ENCODE results near the gene GPR155.

GPR155 gene

DNA sequence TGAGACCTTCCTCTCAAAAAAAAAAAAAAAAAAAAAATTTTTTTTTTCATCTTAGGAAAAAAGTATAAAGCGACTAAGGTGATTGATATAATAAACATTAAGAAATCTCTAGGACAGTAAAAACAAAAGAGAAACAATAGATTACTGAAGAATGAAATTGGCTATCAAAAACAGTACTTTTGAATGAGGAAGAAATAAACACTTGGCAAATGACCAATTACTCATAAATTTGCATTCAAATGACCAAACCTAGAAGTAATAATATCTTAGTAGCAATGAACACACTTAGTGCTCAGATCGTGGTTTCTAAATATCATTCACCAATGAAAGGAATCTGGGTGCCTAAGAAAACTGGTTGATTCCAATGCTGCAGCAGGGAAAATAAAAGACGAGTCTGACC is 101.6 kb downstream of the GPR155 start:
- no peak overlapping the region for H3K27ac ChIP-seq (ENCODE audit: low read depth, low read length)
- H3K79me2 ChIP-seq (ENCODE audit: control insufficient read depth, low read length): peaks cover 3% of the 10 kb centered on the region; the same call in 1 of the 2 replicates
- H4K20me1 ChIP-seq (ENCODE audit: control insufficient read depth, insufficient read depth, low read depth, low read length): no peaks in the 10 kb centered on the region
- TF ChIP-seq CTCF (IDR thresholded peaks at IDR 0.05; ENCODE audit: low read depth, low read length, poor library complexity, severe bottlenecking): no peak
- no peak for TF ChIP-seq EZH2phosphoT487 (IDR thresholded peaks at IDR 0.05; ENCODE audit: borderline replicate concordance, low read length)
- H3F3A ChIP-seq (ENCODE audit: control insufficient read depth, insufficient read depth): no peaks in the 10 kb centered on the region
- peaks cover 28% of the 10 kb centered on the region for H3K36me3 ChIP-seq (ENCODE audit: control insufficient read depth, low read length)
- H3K4me3 ChIP-seq (ENCODE audit: low read length): no peak overlapping the region
- no peaks in the 10 kb centered on the region for H3K9me3 ChIP-seq (ENCODE audit: control insufficient read depth, insufficient read depth, low read length)
- no peaks in the 10 kb centered on the region for H3K9me2 ChIP-seq (replicated peaks; ENCODE audit: control insufficient read depth, low read length)
- no peaks in the 10 kb centered on the region for H3K27me3 ChIP-seq (ENCODE audit: control insufficient read depth, low read length)
- H3K4me2 ChIP-seq (ENCODE audit: low read length): no peak overlapping the region
- no peaks in the 10 kb centered on the region for H3K4me1 ChIP-seq (ENCODE audit: control insufficient read depth, low read length)

DNA sequence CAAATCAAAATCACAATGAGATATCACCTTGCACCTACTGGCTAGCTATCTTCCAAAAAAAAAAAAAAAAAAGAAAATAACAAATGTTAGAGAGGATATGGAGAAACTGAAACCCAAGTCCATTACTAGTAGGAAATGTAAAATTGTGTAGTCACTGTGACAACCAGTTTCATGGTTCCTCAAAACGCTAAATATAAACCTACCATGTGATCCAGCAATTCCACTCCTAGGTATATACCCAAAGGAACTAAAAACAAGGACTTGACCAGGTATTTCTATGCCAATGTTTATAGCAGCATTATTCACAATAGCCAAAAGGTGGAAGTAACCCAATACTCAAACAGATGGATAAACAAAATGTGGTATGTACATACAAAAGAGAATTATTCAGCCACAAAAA is 103.0 kb downstream of the GPR155 start:
- peaks cover 33% of the 10 kb centered on the region for H3K36me3 ChIP-seq (ENCODE audit: control insufficient read depth, low read length)
- peaks cover under 1% of the 10 kb centered on the region; the same call in 1 of the 2 replicates for H3K79me2 ChIP-seq (ENCODE audit: control insufficient read depth, low read length)
- TF ChIP-seq CTCF (IDR thresholded peaks at IDR 0.05; ENCODE audit: low read depth, low read length, poor library complexity, severe bottlenecking): no peak
- TF ChIP-seq EZH2phosphoT487 (IDR thresholded peaks at IDR 0.05; ENCODE audit: borderline replicate concordance, low read length): no peak

More for the DNA sequence above, 103.0 kb downstream of the GPR155 start:
- Histone ChIP-seq H3K9me2 (replicated peaks; ENCODE audit: control insufficient read depth, low read length) (no peaks in the 10 kb centered on the region), H3K4me1 (ENCODE audit: control insufficient read depth, low read length) (no peaks in the 10 kb centered on the region), H3K27me3 (ENCODE audit: control insufficient read depth, low read length) (no peaks in the 10 kb centered on the region), H3F3A (ENCODE audit: control insufficient read depth, insufficient read depth) (no peaks in the 10 kb centered on the region), H3K4me3 (ENCODE audit: low read length) (no peak overlapping the region), H3K27ac (ENCODE audit: low read depth, low read length) (no peak overlapping the region), H3K9me3 (ENCODE audit: control insufficient read depth, insufficient read depth, low read length) (no peaks in the 10 kb centered on the region), H4K20me1 (ENCODE audit: control insufficient read depth, insufficient read depth, low read depth, low read length) (no peaks in the 10 kb centered on the region), H3K4me2 (ENCODE audit: low read length) (no peak overlapping the region)

Measured in DOHH2 (cell line).